ENCODE results near the gene PRUNE2.
A peak's percentile ranks its signal among the peaks of the same experiment; 100 is the strongest.

PRUNE2 gene

DNA sequence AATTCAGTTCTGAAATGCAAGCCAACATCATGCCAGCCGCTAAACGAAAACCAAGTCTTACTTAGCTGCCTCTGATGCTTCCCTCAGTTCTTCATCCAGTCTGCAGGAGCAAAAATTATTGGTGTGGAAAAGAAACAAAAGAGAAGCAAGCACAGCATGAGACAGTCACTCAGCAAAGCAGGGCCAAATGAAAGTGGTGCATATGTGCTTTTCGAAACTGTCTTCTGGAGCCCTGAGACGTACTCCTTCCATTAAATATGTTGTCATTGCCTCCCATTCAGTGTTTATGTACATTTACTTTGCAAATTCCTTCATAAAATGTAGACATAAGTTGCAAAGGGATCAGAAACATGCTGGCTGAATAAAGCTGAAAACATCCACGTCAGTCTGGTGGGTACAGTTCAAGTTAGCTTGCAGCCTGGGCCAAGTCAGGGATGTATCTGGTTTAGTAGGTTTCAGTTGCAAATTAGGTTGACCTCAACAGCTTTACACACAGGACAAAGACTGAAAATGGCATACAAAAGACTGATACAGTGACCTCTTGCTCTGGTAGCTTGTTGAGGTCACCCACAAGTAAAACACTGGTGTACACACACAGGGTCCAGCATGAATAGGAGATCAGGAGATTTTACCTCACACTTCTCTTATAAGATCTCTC is 281.4 kb downstream of the PRUNE2 start:
- DNase-seq (ENCODE audit: low read depth) = no peak

DNA sequence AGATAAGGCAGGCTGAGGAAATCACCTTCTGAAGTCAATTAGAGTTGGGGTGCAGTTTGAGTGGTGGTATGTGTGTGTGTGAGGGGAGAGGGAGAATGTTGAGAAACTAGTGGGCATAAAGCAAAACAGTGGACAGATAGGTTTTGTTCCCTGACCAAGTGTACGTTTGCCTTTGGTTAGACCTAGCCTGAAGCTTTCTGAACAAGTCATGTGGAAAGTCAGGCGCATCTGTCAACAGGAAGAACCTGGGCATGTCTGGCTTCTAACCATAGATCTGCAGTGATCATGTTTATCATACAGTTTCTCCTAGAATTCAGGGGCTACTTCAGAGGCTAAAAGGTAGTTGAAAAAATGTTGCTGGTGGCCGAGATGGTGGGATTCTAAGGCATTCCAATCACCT is 284.9 kb downstream of the PRUNE2 start:
- no peak for DNase-seq (ENCODE audit: low read depth)

DNA sequence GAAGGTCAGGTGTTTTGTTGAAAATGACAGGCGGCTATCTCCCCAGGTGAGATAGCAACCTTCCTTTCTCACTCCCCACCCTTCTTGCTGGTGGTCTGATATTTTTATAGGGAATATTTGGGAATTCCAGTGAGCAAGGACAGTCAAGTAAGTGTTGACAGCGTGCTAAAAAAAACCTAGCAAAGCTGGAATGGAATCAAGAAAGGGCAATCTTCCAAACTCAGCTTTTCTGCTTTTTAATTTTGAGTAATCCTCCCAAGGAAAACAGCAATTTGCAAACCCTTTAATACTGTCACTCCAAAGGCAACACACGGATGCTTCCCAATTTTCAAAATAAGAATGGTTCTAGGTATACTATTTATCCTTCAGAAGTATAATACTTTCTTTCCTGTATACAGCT is 285.3 kb downstream of the PRUNE2 start:
- DNase-seq (ENCODE audit: low read depth) = no peak

DNA sequence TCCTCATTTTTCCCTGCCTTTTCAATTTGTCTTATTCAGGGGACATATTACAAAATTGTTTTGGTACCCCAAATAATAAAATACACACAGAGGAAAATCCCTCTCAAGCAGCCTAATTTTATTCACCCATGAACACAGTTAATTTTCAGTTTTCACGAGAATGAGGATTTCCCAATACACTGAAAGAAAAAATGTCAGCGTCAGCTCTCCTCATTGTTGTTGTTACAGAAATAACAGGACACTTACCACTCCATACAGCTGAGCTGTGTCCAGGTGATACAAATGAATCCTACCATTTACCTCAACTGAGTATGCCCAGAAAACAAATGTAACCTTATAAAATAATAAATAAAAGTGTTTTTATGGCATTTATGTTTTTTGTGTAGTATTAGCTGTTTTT is 286.3 kb downstream of the PRUNE2 start:
- no peak for DNase-seq (ENCODE audit: low read depth)

DNA sequence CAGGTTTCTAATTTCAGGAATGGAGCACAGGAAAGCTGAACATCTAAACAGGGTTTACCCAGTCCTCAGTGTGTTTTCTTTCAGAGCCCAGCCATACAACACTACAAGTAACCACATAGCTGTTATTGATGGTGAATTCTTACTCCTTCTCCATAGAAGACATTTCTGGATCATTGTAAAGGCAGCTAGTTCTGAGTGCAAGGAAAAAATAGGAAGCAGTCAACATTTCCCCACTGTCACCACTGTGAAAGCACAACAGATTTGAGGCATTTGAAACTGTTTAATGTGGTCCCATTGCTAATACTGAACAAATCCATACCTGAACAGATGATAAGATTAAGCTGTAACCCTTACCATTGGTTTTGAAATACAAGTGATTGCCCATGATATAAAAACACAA is 286.7 kb downstream of the PRUNE2 start:
- DNase-seq (ENCODE audit: low read depth) = no peak

DNA sequence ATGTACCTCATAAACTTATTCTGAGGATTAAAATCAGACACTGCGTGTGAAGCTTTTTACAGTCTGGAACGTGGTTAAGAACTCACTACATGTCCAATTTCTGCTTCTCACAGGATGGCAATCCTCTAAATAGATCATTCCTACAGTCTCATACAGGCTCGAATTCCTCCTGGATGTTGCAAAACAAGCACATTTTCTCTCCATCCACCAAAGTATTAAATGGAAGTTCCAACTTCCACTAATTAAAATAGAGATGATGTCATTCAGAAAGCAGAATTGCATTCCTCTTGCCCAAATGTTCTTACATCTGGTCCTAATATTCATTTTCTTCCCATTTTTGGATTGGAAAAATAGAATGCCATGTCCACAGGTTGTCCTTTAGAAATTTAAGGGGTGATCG is 287.2 kb downstream of the PRUNE2 start:
- peak; percentile 97 for DNase-seq (ENCODE audit: low read depth)

DNA sequence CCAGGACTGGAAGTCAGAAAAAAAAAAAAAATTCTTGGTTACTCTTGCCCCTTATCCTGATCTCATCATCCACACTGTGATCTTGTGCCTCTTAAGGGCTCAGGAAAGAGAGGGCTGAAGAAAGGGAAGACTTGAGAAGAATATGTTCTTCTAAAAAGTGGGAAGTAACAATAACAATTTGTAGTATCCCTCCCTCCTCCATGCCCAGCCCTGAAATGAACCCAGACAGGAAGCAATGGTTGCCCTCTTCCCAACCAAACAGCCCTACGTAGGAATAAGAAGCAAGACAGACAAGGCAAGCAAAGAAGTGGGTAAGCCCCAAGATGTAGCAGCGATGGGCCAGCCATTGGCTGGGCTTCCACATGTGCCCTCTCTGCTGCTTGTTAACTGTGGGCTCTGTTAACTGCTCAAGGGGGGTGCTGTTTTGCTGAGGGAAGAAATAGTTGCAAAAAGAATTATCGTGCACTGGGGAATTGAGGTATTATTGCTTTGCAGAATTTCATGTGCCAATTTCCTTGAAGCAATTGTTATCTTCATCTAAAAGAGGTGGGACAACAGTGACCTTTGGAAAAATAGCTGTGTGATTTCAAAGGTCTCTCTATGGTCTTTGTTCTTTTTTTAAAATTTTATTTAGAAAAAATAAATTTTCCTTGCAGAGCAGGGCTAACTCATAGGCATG is 288.3 kb downstream of the PRUNE2 start:
- DNase-seq (ENCODE audit: low read depth) = no peak

DNA sequence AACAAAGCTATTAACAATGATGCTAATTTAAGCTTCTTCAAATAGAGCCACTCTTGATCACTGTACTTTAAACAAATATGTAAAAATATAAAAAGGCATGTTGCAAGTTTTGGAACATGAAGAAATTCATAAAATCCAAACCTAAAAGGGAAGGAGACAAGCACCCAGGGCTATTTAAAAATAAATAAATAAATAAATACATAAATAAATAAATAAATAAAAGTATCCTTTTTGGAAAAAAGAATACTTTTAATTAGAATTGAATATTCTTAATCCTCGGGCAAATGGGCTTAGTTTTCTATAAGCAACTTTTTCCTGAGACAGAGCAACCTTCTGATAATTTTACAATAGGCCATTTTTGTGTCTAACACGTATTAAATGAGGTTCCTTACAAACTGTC is 289.1 kb downstream of the PRUNE2 start:
- no peak for DNase-seq (ENCODE audit: low read depth)

DNA sequence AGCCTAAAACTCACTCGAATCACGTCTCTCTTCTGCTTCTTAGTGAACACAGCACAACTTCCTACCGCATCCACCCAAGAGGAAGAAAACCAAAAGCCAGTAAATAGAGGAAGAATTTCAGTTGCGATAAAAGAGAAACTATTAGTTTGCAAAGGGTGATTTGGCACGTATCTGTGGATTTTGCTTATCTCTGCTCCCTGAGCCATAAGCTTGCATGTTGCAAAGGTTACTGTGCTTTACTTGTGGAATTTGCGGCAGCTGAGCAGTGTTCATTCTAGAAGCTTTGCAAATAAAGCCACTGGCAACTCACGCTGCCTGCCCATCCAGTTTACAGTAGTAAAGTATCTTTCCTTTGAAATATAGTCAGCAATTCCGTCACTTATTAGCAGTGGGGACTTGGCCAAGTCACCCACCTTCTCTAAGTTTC is 290.7 kb downstream of the PRUNE2 start:
- DNase-seq (ENCODE audit: low read depth) = no peak

DNA sequence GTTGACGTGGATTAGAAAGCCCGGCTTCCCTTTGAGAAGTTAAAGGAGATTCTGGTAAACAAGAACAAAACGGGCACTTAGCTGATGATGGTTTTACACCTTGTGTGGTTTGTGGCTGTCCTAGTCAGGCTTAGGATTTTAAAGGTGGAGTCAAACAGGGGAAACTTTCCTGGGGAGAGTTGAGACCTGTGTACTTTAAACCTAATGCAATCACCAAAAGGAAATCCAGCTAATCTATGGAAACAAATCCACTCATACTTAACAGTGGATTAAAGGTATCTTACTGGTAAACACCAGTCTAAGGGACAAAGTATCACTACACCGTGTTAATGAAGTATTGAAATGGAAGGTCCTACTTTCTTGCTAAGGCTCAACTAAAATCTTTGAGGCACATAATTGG is 291.9 kb downstream of the PRUNE2 start:
- DNase-seq (ENCODE audit: low read depth) = no peak

DNA sequence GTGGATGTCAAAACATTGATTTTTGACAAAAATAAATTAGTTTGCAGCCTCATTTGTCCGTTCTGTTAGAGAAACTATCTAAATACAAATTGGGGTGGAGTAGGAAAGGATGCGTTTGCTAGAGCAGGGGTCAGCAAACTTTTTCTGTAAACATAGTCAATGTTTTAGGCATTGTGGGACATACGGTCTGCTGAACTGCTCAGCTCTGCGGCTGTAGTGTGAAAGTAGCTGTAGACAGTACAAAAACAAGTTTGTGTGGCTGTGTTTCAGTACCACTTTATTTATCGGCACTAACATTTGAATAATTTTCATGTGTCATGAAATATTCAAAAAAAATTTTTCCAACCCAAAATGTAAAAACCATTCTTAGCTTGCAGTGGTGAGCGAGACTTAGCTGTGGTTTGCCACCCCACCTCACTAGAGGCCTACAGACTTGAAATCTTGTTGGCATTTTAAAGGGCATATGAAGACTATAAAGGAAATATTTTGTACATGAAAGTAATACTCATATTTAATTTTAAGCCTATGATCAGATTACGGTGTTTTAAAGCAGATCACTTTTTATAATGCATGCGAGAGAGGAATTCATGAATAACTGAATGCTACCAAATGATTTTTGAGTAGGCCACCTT is 292.6 kb downstream of the PRUNE2 start:
- no peak for DNase-seq (ENCODE audit: low read depth)

DNA sequence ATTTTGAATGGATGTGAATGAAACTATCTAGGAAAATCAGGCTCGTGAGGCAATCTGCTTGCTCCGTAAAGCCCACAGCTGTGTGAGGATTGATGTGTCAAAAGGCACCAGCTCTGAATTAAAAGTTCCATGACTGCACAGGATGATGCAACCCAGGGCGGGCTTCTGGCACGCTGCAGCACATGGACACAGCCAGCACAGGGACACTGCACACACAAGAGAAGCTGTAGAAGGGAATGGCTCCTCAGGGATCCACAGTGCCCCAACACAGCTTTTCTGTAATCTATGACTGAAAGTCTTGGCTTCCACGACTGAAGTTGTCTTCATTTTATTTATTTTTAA is 295.9 kb downstream of the PRUNE2 start:
- DNase-seq (ENCODE audit: low read depth) = no peak

DNA sequence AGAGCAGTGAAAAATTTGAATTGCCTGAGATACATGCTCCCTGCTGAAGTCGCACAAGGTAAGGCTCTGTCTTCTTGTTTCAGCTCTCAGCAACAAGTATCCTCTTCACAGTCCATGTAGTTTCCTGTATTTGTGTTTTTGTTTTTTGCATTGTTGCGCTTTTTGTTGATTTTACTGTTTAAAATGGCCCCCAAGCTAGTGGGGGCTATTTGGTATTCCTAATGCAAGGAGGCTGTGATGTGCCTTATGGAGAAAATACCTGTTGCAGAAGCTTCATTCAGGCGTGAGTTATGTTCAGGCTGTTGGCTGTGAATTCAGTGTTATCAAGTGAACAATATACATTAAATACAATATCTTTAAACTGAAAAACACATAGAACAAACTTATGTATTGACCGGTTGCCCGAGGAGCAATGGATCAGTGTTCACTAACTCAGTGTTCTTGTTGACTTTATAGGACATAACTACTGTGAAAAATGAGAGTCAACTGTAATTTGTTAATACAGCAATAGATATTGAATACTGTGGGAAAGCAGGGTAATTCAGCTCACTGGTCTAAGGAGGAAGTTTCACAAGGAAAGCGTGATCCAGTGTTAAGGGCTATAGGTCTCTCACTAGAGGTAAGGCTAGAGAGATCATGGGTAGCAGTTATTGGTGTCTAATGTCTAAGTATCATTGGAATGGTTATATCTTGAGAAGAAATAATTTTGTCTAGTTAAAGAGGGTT is 296.5 kb downstream of the PRUNE2 start:
- no peak for DNase-seq (ENCODE audit: low read depth)

DNA sequence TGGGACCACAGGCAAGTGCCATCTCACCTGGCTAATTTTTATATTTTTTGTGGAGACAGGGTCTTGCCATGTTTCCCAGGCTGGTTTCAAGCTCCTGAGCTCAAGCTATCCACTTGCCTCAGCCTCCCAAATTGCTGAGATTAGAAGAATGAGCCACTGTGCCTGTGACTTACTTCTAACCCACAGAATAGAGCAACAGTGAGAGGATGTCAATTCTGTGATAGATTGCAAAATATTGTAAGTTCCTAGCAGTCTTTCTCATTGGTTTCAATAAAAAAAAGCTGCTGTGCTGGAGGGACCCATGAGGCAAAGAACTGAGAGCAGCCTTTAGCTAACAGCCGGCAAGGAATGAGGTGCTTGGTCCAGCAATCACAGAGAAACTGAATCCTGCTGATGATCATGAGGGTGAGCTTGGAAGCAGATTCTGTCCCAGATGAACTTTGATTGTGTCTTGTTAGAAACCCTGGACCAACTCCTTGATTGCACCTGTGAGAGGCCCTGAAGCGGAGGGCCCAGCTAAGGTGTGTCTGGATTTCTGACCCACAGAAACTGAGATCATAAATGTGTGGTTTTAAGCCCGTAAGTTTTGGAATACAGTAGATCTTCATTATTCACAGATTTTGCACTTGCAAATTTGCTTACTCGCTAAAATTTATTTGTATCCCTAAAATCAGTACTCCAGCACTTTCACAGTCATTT is 297.2 kb downstream of the PRUNE2 start:
- no peak for DNase-seq (ENCODE audit: low read depth)

DNA sequence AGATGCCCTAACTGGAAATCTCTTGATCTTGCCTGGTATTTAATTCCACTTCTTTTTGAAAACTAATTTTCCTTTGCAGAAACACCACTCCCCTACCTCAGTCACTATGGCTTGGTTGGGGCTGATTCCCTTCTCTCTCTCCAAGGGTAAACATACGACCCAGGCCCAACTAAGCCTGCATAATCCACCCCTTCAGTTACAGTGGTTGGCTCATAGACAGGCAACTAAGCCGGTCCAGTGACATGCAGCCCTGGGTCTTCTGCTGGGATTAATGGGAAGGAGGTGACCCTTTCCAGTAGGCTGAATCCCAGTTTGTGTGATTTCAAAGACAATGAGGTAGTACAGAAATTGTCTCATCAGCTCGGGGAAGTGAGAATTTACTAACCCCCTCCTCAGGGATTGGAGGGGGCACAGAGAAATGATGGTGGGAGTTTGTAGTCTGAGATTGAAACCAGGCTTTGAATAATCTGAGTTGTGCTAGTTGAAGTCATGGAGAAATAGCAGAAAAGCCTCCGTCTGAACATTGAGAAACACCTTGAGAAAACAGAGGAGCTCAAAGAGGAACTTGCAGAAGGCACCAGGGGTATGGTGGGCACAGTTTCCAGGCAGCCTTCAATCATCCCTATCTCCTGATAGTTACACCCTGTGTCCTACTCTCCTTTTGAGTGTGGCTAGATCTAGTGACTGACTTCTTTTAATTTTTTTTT is 298.0 kb downstream of the PRUNE2 start:
- no peak for DNase-seq (ENCODE audit: low read depth)

DNA sequence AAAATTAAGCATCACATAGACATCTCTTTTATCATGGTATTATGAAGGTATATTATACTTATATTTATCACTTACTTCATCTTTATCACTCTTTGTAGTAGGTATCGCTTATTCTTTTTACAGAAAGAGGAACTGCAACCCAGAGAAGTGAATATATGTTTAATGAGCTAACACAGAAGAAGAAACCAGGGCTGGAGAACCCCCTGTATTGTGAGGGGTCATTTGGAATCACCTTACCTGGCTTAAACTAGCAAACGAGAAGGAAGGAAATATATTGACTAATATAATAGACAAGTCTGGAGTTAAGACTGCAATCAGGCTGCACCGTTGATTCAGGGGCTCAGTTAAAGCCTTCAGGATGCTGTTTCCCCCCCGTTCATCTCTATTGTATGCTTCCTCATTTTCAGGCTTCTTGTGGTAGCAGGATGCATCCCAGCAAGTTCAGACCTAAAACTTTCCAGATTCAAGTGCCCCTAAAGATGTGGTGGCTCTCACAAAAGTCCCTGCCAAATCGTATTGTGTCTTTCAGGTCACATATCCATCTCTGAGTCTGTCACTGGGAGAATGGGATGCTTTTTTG is 300.5 kb downstream of the PRUNE2 start:
- DNase-seq (ENCODE audit: low read depth) = no peak

DNA sequence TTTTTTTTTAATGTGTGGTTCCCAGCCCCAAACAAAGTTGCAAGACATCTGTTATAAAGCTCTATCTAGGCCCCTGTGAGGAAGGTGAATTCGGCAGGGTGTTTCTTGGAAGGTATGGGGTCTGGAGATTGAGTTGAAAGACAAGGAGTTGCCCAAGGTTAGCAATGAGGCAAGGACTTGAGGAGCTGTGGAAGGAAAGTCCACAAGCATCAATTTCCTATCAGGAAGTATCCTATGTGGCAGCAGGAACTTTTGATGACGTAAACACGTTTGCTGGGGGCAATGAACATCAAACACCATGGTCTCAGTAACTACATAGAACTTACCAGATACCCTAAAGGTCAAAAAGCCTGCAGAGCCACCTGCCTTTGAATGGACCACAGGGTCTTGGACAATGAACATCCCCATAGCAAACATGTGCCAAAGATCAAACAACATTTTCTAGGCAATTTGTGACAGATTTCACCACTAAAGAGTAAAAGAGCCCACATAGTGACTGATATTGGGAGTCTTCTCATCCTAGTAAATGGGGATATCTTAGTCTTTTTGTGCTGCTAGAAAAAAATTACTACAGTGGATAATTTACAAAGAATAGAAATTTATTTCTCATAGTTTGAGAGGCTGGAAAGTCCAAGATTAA is 301.9 kb downstream of the PRUNE2 start:
- DNase-seq (ENCODE audit: low read depth) = no peak

DNA sequence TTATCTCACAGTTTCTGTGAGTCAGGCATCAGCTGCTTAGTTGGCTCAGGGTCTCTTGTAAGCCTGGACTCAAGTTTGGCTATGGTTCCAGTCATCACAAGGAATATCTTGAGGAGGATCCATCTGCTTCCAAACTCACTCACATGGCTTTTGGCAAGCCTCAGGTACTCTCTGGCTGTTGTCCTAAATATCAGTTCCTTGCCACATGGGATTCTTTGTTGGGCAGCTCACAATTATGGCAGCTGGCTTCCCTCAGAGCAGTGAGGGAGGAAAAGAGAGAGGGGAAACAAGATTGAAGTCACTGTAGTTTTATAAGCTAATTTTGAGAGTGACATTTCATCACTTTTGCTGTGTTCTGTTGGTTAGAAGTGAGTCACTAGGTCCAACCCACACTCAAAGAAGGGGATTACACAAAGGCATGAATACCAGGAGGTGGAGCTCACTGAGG is 302.4 kb downstream of the PRUNE2 start:
- peak; percentile 29 for DNase-seq (ENCODE audit: low read depth)

DNA sequence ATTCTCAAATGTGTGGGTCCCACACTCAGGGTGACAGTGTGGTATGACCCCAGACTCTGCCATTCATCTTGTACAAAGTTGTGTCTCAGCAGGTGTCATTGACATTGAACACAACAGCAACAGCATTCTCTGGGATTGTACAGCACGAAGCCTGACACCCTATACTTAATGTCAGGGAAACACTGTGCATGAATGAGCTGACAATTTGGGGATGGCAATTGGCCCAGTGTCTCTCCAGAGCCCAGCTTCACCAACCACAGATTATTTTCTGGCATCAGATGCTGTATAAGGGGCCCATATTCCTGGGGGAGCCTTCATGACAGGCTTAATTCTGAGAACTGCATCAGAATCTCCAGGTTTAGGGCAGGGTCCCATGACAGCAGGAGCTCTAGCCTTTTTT is 303.7 kb downstream of the PRUNE2 start:
- DNase-seq (ENCODE audit: low read depth) = no peak

DNA sequence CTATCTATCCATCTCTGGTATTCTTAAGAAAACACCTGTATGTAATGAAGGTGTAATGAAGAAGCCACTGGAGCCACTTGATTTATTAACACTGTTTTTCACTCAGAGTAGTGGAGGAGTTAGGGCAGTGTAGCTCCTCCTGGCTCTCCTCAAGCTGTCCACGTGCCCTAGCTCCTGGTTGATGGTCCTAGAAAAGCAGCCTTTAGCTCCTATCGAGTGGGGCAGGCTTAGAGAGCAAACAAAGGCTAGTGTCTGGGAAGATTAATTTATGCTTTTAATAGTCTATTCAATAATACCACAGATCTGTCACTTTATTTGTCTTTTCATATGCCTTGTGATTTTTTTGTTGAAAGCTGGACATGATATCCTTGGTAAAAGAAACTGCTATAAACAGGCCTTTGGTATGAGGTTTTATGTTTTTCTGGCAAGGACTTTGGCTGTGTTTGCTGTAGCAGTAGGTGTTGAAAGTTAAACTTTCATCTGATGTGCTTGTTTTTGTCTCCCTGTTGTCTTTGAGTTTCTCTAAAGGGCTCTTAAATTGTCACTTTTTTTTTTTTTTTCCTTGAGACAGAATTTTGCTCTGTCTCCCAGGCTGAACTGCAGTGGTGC is 305.8 kb downstream of the PRUNE2 start:
- DNase-seq (ENCODE audit: low read depth) = no peak

Data from GM04503 (cell line).